ENCODE measurements around the gene SH3GL2.

The SH3GL2 gene

GRCh38 chr9:17613758-17614157 lies 34.9 kb downstream of the SH3GL2 start:
- no peak for ATAC-seq
- TF ChIP-seq, protein P1, sequence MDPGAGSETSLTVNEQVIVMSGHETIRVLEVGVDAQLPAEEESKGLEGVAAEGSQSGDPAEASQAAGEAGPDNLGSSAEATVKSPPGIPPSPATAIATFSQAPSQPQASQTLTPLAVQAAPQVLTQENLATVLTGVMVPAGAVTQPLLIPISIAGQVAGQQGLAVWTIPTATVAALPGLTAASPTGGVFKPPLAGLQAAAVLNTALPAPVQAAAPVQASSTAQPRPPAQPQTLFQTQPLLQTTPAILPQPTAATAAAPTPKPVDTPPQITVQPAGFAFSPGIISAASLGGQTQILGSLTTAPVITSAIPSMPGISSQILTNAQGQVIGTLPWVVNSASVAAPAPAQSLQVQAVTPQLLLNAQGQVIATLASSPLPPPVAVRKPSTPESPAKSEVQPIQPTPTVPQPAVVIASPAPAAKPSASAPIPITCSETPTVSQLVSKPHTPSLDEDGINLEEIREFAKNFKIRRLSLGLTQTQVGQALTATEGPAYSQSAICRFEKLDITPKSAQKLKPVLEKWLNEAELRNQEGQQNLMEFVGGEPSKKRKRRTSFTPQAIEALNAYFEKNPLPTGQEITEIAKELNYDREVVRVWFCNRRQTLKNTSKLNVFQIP (CRISPR knock-in tag; IDR thresholded peaks at IDR 0.05; ENCODE audit: borderline replicate concordance, low read depth) = no peak
- TF ChIP-seq TOX (CRISPR knock-in tag; IDR thresholded peaks at IDR 0.05; ENCODE audit: borderline replicate concordance) (no peak), ARNTL (CRISPR knock-in tag; IDR thresholded peaks at IDR 0.05; ENCODE audit: borderline replicate concordance, low read depth) (no peak), TCF4 (CRISPR knock-in tag; IDR thresholded peaks at IDR 0.05; ENCODE audit: borderline replicate concordance) (no peak), ZNF565 (CRISPR knock-in tag; conservative IDR thresholded peaks at IDR 0.05; ENCODE audit: low read depth) (no peak), ESRRG (CRISPR knock-in tag; IDR thresholded peaks at IDR 0.05) (no peak), ZNF70 (CRISPR knock-in tag; IDR thresholded peaks at IDR 0.05) (no peak), BACH2 (CRISPR knock-in tag; IDR thresholded peaks at IDR 0.05; ENCODE audit: borderline replicate concordance) (no peak), RARB (CRISPR knock-in tag; IDR thresholded peaks at IDR 0.05) (no peak), ZFP3 (CRISPR knock-in tag; IDR thresholded peaks at IDR 0.05) (no peak), ZNF8 (CRISPR knock-in tag; IDR thresholded peaks at IDR 0.05) (no peak), ZC3H10 (CRISPR knock-in tag; IDR thresholded peaks at IDR 0.05) (no peak), PPARA (CRISPR knock-in tag; IDR thresholded peaks at IDR 0.05; ENCODE audit: borderline replicate concordance) (no peak), CSDC2 (CRISPR knock-in tag; IDR thresholded peaks at IDR 0.05) (no peak)
- TF ChIP-seq, protein P2, sequence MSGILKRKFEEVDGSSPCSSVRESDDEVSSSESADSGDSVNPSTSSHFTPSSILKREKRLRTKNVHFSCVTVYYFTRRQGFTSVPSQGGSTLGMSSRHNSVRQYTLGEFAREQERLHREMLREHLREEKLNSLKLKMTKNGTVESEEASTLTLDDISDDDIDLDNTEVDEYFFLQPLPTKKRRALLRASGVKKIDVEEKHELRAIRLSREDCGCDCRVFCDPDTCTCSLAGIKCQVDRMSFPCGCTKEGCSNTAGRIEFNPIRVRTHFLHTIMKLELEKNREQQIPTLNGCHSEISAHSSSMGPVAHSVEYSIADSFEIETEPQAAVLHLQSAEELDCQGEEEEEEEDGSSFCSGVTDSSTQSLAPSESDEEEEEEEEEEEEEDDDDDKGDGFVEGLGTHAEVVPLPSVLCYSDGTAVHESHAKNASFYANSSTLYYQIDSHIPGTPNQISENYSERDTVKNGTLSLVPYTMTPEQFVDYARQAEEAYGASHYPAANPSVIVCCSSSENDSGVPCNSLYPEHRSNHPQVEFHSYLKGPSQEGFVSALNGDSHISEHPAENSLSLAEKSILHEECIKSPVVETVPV (CRISPR knock-in tag; IDR thresholded peaks at IDR 0.05) = no peak
- TF ChIP-seq, protein P3, sequence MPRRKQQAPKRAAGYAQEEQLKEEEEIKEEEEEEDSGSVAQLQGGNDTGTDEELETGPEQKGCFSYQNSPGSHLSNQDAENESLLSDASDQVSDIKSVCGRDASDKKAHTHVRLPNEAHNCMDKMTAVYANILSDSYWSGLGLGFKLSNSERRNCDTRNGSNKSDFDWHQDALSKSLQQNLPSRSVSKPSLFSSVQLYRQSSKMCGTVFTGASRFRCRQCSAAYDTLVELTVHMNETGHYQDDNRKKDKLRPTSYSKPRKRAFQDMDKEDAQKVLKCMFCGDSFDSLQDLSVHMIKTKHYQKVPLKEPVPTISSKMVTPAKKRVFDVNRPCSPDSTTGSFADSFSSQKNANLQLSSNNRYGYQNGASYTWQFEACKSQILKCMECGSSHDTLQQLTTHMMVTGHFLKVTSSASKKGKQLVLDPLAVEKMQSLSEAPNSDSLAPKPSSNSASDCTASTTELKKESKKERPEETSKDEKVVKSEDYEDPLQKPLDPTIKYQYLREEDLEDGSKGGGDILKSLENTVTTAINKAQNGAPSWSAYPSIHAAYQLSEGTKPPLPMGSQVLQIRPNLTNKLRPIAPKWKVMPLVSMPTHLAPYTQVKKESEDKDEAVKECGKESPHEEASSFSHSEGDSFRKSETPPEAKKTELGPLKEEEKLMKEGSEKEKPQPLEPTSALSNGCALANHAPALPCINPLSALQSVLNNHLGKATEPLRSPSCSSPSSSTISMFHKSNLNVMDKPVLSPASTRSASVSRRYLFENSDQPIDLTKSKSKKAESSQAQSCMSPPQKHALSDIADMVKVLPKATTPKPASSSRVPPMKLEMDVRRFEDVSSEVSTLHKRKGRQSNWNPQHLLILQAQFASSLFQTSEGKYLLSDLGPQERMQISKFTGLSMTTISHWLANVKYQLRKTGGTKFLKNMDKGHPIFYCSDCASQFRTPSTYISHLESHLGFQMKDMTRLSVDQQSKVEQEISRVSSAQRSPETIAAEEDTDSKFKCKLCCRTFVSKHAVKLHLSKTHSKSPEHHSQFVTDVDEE (CRISPR knock-in tag; IDR thresholded peaks at IDR 0.05) = no peak

- no peak for ATAC-seq
- TF ChIP-seq ZFP3 (CRISPR knock-in tag; IDR thresholded peaks at IDR 0.05) (no peak), PATZ1 (CRISPR knock-in tag; IDR thresholded peaks at IDR 0.05; ENCODE audit: borderline replicate concordance) (no peak), TOX (CRISPR knock-in tag; IDR thresholded peaks at IDR 0.05; ENCODE audit: borderline replicate concordance) (no peak), ZNF8 (CRISPR knock-in tag; IDR thresholded peaks at IDR 0.05) (no peak)
- TF ChIP-seq, protein P3 (CRISPR knock-in tag; IDR thresholded peaks at IDR 0.05) = no peak
- TF ChIP-seq, protein P1 (CRISPR knock-in tag; IDR thresholded peaks at IDR 0.05; ENCODE audit: borderline replicate concordance, low read depth) = no peak
Measured at GRCh38 chr9:17614250-17614649, 35.4 kb downstream of the SH3GL2 start.
